Stomach (tissue), 9 donors: ENCODE data around the gene CDH22. TPM values are rescaled to one million over a fixed set of nuclear protein-coding genes. Genes with fewer than 3 reads are reported as not detected.

Experiments used
- DNase-seq, 2 donors: peaks; one replicate each; pipeline versions ENCODE4 v3.0.0 to v3.0.0-alpha.2; 2013 to 2019
- H3K27ac ChIP-seq, 5 donors: fragments of 200-600 bp in 4 of 5; sonication (generic) in 4 of 5; one replicate each; pipeline ENCODE4 v1.5.1; 2013 to 2019; ENCODE audit warnings: mild to moderate bottlenecking in 1 of 5, moderate library complexity in 1 of 5
- H3K27me3 ChIP-seq, 3 donors: fragments of 200-600 bp; sonication (generic); one replicate each; pipeline ENCODE4 v1.5.1; 2017 to 2019; ENCODE audit warnings: mixed run types in 1 of 3
- H3K36me3 ChIP-seq, 4 donors: fragments of 200-600 bp; sonication (generic); 1 replicate in 3 of 4; 2 replicates in 1 of 4; pipeline ENCODE4 v1.5.1; 2016 to 2019
- H3K4me1 ChIP-seq, 4 donors: fragments of 200-600 bp; sonication (generic); one replicate each; pipeline ENCODE4 v1.5.1; 2016 to 2019
- H3K4me3 ChIP-seq, 4 donors: fragments of 200-600 bp; sonication (generic) in 3 of 4; one replicate each; pipeline ENCODE4 v1.5.1; 2016 to 2019; ENCODE audit warnings: mild to moderate bottlenecking in 1 of 4
- H3K9me3 ChIP-seq, 4 donors: fragments of 200-600 bp; sonication (generic); one replicate each; pipeline ENCODE4 v1.5.1; 2016 to 2019
- CTCF ChIP-seq, 7 experiments: fragments of 450-650 bp in 4 of 7; fragments of 200-600 bp in 3 of 7; sonication (generic) in 3 of 7; IDR thresholded peaks; one replicate each; pipeline ENCODE4 v1.5.1; 2016 to 2019; ENCODE audit warnings: antibody characterized with exemption in 7 of 7, control low read depth in 2 of 7, mild to moderate bottlenecking in 1 of 7
- EP300 ChIP-seq: sonication (generic); formaldehyde crosslinking; IDR thresholded peaks from one replicate; pipeline ENCODE4 v1.6.1; 2017; ENCODE audit warnings: antibody characterized with exemption
- POLR2A ChIP-seq, 4 donors: fragments of 450-650 bp; IDR thresholded peaks; one replicate each; pipeline ENCODE4 v1.6.1; 2016; ENCODE audit warnings: antibody characterized with exemption in 4 of 4, control low read depth in 2 of 4, mild to moderate bottlenecking in 1 of 4, moderate library complexity in 1 of 4
- POLR2AphosphoS5 ChIP-seq, 3 donors: sonication (generic); formaldehyde crosslinking; IDR thresholded peaks; one replicate each; pipeline ENCODE4 v1.6.1; 2016; ENCODE audit warnings: antibody characterized with exemption in 3 of 3
- WGBS, 5 donors: extraction: QIAGEN DNeasy Blood & Tissue Kit in 3 of 5; methylation state at CpG; one replicate each; pipeline versions ENCODE4 v1.1.5 to v1.1.7; 2013 to 2018; 5-methylcytosine and 5-hydroxymethylcytosine counted together
- intact Hi-C: fragments of 100-400 bp; cut with DNase I; formaldehyde crosslinking; loops from one replicate; pipeline ENCODE4 v1.15.1; 2023; ENCODE audit warnings: low total_unique reads
- polyA plus RNA-seq, 3 donors: library from polyadenylated mRNA; stranded (reverse); fragments of 200-250 nt; gene quantifications; one replicate each; pipeline ENCODE4 v1.2.3, GENCODE V29; 2013
- total RNA-seq, 5 donors: library from RNA; depleted of rRNA; stranded (reverse); fragments of >200 nt; gene quantifications; one replicate each; pipeline versions ENCODE4 v1.1.0 to v1.2.3, GENCODE V29; 2014 to 2016
- donor health status: healthy with polysubstance abuse.
- donor health status: Bipolar disorder and iron deficiency.
- donor health status: healthy.

Gene CDH22
- total and polyA plus RNA-seq, 8 donors: 0.18 to 0.60 (median 0.19) TPM; not detected in 5

DNA sequence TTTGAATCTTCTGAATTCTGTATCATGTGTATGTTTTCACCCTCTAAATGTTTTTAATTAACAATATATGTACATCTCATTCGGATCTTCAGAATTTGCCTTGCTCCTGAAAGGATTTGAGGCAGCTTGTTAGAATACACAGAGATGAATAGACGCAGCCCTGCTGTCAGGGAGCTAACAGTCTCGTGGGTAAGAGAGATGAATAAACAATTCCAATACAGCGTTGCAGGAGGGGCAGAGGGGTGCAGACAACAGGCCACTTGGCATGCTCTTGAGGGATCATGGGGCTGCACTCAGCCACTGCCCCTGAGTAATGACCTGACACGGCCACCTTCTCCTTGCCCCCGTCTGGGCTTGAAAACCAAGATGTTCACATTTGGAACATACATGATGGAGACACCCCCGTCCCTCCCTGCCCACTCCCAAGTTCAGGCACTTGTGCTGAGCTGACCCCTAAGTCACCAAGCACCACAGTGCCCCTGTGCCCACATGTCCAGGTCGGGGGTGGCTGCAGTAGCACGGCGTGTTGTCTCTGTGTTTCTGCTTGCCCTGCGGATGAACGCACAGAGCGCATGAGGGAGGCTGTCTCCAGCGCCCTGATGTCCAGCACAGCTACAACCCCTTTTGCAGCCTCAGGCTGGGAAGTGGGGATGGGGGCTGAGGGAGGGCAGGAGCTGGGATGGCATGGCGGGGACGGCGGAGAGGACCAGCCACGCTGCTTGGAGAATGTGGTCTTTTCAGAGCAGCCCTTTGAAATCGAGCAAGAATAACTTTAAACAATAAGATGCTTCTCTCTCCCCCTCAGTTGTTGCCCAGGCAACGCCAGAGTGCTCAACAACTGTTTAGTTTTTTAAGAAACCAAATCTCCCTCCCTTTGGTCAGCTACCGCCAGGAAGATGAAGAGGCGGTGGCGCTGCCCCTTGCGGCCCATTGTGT lies 33.0 kb upstream of the CDH22 start:
- 35 to 52% (median 46%) methylated on average over 20 to 24 of the region's 24 CpGs for WGBS, 5 donors
- intact Hi-C loops: no loop called here
- Histone ChIP-seq H3K4me3 (no peak overlapping the region), H3K4me1 (peaks cover 0 to 21% (median 10%) of the 10 kb centered on the region in 4 donors), H3K36me3 (peaks cover 0 to 5% (median 2%) of the 10 kb centered on the region in 4 donors), H3K27ac (no peak overlapping the region), H3K27me3 (peaks cover 3 to 81% (median 53%) of the 10 kb centered on the region in 3 donors), H3K9me3 (no peaks in the 10 kb centered on the region)
- no peak for DNase-seq
- TF ChIP-seq EP300 (no peak), POLR2A (IDR thresholded peaks at IDR 0.05) (no peak), POLR2AphosphoS5 (IDR thresholded peaks at IDR 0.05) (no peak), CTCF (IDR thresholded peaks at IDR 0.05) (no peak)

- WGBS, 5 donors: 73 to 79% (median 76%) methylated on average over 7 of the region's 7 CpGs
- Histone ChIP-seq H3K4me3 (no peak overlapping the region), H3K4me1 (peaks cover 0 to 21% (median 10%) of the 10 kb centered on the region in 4 donors), H3K27ac (no peak overlapping the region), H3K27me3 (peaks cover 3 to 99% (median 59%) of the 10 kb centered on the region in 3 donors), H3K36me3 (no peaks in the 10 kb centered on the region), H3K9me3 (no peaks in the 10 kb centered on the region)
- intact Hi-C loops: no loop called here
- DNase-seq: no peak
- no peak for TF ChIP-seq EP300
- TF ChIP-seq POLR2A (IDR thresholded peaks at IDR 0.05): no peak
- no peak for TF ChIP-seq CTCF (IDR thresholded peaks at IDR 0.05)
- TF ChIP-seq POLR2AphosphoS5 (IDR thresholded peaks at IDR 0.05): no peak
These were observed 30.7 kb upstream of the CDH22 start for GRCh38 chr20:46339037-46339436.

- 34 to 53% (median 37%) methylated on average over 3 of the region's 3 CpGs for WGBS, 5 donors
- intact Hi-C loops: no loop called here
- Histone ChIP-seq H3K4me1 (peaks cover 0 to 4% (median 1%) of the 10 kb centered on the region in 4 donors), H3K9me3 (no peaks in the 10 kb centered on the region), H3K36me3 (no peaks in the 10 kb centered on the region), H3K27ac (no peak overlapping the region), H3K4me3 (no peak overlapping the region), H3K27me3 (peaks cover 3 to 98% (median 36%) of the 10 kb centered on the region in 3 donors)
- TF ChIP-seq POLR2AphosphoS5 (IDR thresholded peaks at IDR 0.05) (no peak), CTCF (IDR thresholded peaks at IDR 0.05) (no peak), EP300 (no peak), POLR2A (IDR thresholded peaks at IDR 0.05) (no peak)
- no peak for DNase-seq
These were observed 28.4 kb upstream of the CDH22 start for GRCh38 chr20:46336735-46337134.

DNA sequence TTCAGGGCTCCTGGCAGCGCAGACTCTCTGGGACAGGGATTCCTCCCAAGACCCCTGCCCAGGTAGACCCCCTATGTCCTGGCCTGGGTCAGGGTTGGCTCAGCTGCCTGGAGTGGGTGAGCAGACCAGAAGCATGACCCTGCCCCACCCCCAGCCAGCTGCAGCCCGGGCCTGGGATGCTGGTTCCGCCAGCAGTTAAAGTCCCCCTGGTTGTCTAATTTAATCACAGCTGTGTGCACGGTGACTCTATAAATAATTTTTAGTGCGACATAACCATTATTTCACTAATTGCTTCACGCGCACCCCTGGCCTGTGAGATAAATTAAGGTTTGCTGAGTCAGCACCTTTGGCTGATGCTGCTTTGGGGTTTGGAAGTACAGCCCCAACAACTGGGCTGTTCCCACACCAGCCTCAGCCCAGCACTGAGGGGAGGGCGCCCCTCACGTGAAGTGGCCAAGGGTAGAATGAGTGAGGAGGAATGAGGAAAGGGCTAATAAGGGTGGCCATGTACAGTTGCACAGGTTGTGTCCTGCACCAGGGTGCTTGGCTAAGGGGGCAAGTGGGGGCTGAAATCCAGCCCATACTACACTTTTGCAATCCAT lies 26.1 kb upstream of the CDH22 start:
- WGBS, 5 donors: 39 to 58% (median 52%) methylated on average over 9 of the region's 9 CpGs
- H3K4me1 ChIP-seq: peaks cover 0 to 18% (median 13%) of the 10 kb centered on the region in 4 donors
- TF ChIP-seq CTCF (IDR thresholded peaks at IDR 0.05) (no peak), EP300 (no peak), POLR2AphosphoS5 (IDR thresholded peaks at IDR 0.05) (no peak), POLR2A (IDR thresholded peaks at IDR 0.05) (no peak)
- H3K27me3 ChIP-seq: peaks cover 0 to 98% (median 26%) of the 10 kb centered on the region in 3 donors
- no peaks in the 10 kb centered on the region for H3K36me3 ChIP-seq
- no peak overlapping the region for H3K27ac ChIP-seq
- intact Hi-C loops: no loop called here
- no peaks in the 10 kb centered on the region for H3K9me3 ChIP-seq
- H3K4me3 ChIP-seq: no peak overlapping the region
- no peak for DNase-seq
